GM19023 (cell line): ENCODE measurements around the gene FAM3B.

Source experiments
- ATAC-seq: cut with Tn5 transposase; IDR thresholded peaks from one replicate; pipeline ENCODE4 v1.9.1; 2021; ENCODE audit warnings: mild to moderate bottlenecking, moderate library complexity; ENCODE audit not compliant: unreplicated experiment

FAM3B gene

GRCh38 chr21:41318218-41318617, 1.6 kb downstream of the FAM3B start:
- no peak for ATAC-seq

- ATAC-seq, result no peak
Measured at GRCh38 chr21:41319273-41319672, 2.7 kb downstream of the FAM3B start.

- no peak for ATAC-seq
Measured at GRCh38 chr21:41321211-41321907, 4.8 kb downstream of the FAM3B start.

- no peak for ATAC-seq
Measured at GRCh38 chr21:41321908-41322495, 5.4 kb downstream of the FAM3B start.

GRCh38 chr21:41322496-41323382, 6.1 kb downstream of the FAM3B start:
- no peak for ATAC-seq

- ATAC-seq, result no peak
Measured at GRCh38 chr21:41325138-41325912, 8.7 kb downstream of the FAM3B start.

- no peak for ATAC-seq
Measured at GRCh38 chr21:41326414-41327080, 9.9 kb downstream of the FAM3B start.

- ATAC-seq, result no peak
Measured at GRCh38 chr21:41327753-41328152, 11.2 kb downstream of the FAM3B start.

GRCh38 chr21:41328660-41329607, 12.3 kb downstream of the FAM3B start:
- no peak for ATAC-seq

GRCh38 chr21:41333752-41334151, 17.2 kb downstream of the FAM3B start:
- no peak for ATAC-seq

GRCh38 chr21:41337515-41337914, 20.9 kb downstream of the FAM3B start:
- ATAC-seq, result no peak

- ATAC-seq, result no peak
Measured at GRCh38 chr21:41338455-41338854, 21.9 kb downstream of the FAM3B start.

GRCh38 chr21:41342035-41342434, 25.4 kb downstream of the FAM3B start:
- ATAC-seq, result no peak

- no peak for ATAC-seq
Measured at GRCh38 chr21:41344146-41344545, 27.5 kb downstream of the FAM3B start.

- ATAC-seq, result no peak
Measured at GRCh38 chr21:41345356-41345755, 28.8 kb downstream of the FAM3B start.

GRCh38 chr21:41345934-41346685, 29.5 kb downstream of the FAM3B start:
- ATAC-seq, result no peak

- ATAC-seq, result no peak
Measured at GRCh38 chr21:41346758-41347157, 30.2 kb downstream of the FAM3B start.

- ATAC-seq, result no peak
Measured at GRCh38 chr21:41348434-41348833, 31.8 kb downstream of the FAM3B start.

- no peak for ATAC-seq
Measured at GRCh38 chr21:41349126-41349525, 32.5 kb downstream of the FAM3B start.
